Activated CD8-positive, alpha-beta memory T cell treated with anti-CD3 and anti-CD28 coated beads for 1 hour (primary cell): ENCODE results near the gene KLC1.

Experiments
- DNase-seq, 2 donors: peaks; one replicate each; pipeline ENCODE4 v3.0.0-alpha.2; 2020; ENCODE audit warnings: low read depth in 1 of 2; ENCODE audit errors: extremely low read depth in 1 of 2

Gene KLC1

DNA sequence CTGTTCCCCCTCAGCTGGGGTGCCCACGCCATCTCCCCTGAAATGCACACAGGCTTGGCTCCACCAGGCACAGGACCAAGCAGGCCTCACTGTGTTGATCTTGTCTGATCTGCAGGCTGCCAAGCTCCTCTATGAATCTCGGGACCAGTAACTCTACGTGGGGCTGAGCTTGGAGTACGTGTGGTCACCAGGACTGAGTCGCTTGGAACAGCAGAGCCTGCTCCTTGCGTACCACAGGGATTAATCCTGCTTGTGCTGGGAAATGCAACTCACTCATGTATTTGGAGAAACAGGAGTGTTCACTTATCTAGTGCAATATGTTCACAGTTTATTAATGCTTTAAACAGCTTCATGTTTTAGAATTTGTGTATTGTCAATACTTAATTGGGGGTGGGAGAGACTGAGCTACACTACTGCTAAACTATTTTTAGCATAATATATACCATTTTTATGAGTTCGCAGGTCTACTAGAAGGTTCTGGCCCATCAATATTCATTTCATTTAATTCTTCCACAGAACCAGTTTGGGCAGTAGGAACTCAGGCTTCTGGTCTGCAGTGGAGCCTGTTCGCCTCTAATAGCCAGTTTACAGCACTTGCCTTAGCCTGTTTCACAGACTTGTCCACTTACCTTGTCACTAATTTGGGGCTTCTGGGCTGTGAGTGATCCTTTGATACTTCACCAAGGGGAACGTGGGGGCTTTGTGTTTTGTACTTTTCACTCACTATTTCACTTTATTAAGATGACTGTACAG is 104.0 kb downstream of the KLC1 start:
- no peak for DNase-seq

GRCh38 chr14:103733651-103734050 is 104.6 kb downstream of the KLC1 start:
- DNase-seq = no peak

GRCh38 chr14:103734081-103734888 is 105.3 kb downstream of the KLC1 start:
- DNase-seq = no peak

- DNase-seq = no peak
These were observed 106.0 kb downstream of the KLC1 start for GRCh38 chr14:103735022-103735421.

DNA sequence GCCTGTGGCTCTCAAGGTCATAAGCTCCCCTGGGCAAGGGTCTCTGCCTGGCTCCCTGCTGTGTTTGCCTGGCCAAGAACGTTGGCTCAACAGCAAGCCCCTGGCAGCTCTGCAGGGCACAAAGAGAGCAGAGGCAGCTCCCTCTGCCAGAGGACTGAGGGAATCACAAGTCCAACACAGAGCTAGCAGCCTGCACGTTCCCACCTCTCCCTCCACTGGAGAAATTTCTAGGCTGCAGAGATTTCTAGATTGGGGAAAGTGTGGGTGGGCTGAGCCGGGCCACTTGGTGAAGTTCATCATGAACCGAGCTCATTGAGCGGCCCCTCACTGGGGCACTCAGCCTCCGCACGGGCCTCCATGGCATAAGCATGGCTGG is 106.4 kb downstream of the KLC1 start:
- no peak for DNase-seq

DNA sequence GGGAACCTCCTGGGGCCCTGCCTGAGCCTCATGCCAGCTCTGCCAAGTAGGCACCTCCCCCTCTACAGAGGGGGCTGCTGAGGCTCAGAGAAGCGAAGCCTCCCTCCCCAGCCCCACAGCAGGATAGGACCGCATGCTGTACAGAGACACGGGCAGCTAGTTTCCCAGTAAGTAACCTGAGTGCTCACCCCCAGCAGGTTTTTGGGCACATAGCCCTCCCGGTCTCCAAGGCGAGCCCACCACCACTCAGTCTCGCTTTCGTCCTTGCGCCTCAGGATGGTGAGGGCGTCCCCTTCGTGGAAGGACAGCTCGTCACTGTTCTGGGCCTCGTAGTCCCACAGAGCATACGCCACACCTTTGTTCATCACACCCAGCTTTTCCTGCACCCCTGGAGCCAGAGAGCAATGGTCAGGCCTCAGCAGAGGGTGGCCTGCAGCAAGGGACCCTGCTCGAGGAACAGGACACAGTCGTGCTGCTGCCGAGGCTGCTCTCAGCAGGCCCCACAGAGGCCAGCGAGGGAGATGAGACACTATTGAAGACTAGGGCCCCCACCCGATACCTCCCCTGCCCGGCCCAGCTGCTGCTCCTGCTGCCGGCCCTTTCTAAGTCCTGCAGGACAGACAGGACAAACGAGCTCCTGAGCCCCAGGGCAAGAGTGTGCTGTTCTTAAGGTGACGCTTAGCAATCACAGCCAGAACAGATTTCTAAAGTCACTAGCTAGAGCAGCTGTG is 107.0 kb downstream of the KLC1 start:
- no peak for DNase-seq

DNA sequence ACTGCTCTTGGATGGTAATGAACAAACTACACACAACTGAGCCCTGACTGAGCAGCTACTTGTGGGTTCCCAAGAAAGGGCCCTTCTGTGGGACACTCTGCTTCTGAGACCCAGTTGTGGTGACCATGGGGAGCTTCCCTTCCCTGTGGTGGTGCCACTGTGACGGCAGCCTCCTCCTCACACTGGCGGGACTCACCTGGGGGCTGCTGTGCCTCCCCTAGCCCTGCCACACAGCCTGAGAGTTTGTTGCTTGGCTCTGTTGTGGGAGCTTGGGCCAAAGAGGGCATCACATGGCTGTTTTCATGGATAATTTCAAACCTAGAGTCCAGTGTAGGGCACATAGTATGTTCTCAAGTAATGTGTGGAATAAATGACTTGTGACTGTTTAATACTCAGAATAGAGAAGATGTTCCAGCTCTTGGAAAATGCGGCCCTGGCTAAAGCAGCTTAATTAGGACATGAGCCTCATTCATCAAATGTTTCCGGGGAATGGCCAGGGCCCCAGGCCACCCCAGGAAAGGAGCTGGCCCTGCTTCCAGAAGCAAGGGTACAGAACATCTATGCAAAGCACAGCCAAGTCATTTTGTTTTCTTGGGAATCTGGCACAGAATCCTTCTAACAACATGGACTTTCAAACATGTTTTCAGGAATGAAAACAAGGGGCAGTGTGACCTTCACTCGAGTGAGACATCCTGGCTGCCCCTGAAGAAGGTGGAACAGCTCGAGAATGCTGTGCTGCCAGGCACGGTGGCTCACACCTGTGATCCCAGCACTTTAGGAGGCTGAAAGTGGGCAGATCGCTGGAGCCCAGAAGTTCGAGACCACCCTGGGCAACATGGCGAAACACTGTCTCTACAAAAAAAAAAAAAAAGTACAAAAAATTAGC is 107.8 kb downstream of the KLC1 start:
- DNase-seq = no peak

GRCh38 chr14:103737432-103738045 is 108.5 kb downstream of the KLC1 start:
- no peak for DNase-seq

DNA sequence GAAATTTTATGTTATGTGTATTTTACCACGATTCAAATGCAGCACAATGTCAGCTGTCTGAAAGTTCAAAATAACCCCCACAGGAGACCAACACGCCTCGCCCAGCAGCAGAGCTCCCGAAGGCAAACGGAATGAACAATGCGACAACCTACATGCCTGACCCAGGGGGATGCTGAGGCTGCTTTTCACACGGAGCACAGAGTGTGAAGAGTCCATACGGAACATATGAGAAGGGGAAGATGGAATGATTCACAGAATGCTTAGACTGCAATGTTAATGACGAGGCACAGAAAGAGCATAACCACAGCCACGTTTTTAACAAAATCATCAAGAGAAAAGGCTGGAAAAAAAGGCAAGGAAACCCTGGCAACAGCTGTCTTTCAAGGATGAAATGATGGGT is 109.2 kb downstream of the KLC1 start:
- DNase-seq = no peak

- DNase-seq = no peak
These were observed 109.9 kb downstream of the KLC1 start for GRCh38 chr14:103738701-103739451.

GRCh38 chr14:103739466-103739792 is 110.4 kb downstream of the KLC1 start:
- no peak for DNase-seq

DNA sequence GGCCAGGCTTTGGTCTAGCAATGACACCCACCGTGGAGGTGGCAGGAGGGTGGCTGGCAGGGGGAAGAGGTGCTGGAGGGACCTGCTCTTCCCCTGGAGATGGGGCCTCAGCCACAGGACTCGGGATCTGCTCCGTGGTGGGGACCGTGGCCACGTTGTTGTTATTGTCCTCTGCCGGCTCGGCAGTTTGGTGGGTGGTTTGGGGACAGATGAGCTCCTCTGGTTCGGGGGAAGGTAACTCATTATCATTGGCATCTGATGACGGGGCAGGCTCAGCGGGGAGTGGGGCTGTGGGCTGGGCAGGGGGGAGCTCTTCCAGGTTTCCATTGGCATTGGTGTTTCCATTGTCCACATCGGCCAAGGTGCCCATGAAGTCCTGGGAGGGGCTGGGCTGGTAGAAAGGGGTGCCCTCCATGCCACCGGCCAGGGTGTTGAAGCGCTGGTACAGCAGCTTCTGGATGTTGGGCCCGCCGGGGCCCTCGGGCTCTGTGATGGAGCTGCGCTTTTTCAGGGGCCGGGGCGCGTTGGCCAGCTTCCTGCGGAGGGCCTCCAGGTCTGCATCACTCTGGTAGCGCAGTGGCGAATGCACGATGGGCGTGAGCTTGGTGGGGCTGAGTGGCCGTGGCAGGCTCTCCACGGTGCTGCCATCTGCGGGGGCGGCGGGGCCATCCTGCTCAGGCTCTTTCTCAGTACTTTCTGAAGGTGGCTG is 110.9 kb downstream of the KLC1 start:
- no peak for DNase-seq

- no peak for DNase-seq
These were observed 112.1 kb downstream of the KLC1 start for GRCh38 chr14:103740991-103741689.

GRCh38 chr14:103741876-103742275 is 112.9 kb downstream of the KLC1 start:
- DNase-seq = no peak

GRCh38 chr14:103742499-103743255 is 113.7 kb downstream of the KLC1 start:
- DNase-seq = no peak

- DNase-seq = no peak
These were observed 114.7 kb downstream of the KLC1 start for GRCh38 chr14:103743691-103744090.

GRCh38 chr14:103744621-103745395 is 115.8 kb downstream of the KLC1 start:
- no peak for DNase-seq
